HCT116 (cell line): ENCODE measurements around the gene DNMT1. TPM values are rescaled to one million over a fixed set of nuclear protein-coding genes. Genes with fewer than 3 reads are reported as not detected.

Experiments
- ATAC-seq: fragments of 200-7000 bp; cut with Tn5 transposase; 2 replicates; pipeline ENCODE4 v1.9.1; 2020; ENCODE audit warnings: mild to moderate bottlenecking, moderate library complexity
- BruUV-seq: library from RNA; stranded (reverse); fragments of 400-500 nt; replicated peaks from 2 replicates; lab custom pipeline; 2021; lab: Mats Ljungman, UMichigan
- CTCF ChIA-PET: fragments of 300-600 bp; sonication (Branson Sonifier 250); formaldehyde crosslinking; loops from one replicate; lab custom pipeline; 2021; ENCODE audit warnings: antibody characterized with exemption; lab: Charles Lee
- POLR2A ChIA-PET: fragments of 300-600, 350-600 bp; sonication (Branson Sonifier 250); formaldehyde crosslinking; loops from one replicate; lab custom pipeline; 2021; ENCODE audit warnings: antibody characterized with exemption; lab: Charles Lee
- RAD21 ChIA-PET, 2 experiments: fragments of 300-600 bp; sonication (Branson Sonifier 250); formaldehyde crosslinking; loops; one replicate each; lab custom pipeline; 2023; ENCODE audit warnings: low total read pairs in 2 of 2; ENCODE audit not compliant: uncharacterized antibody in 2 of 2, unreplicated experiment in 2 of 2, low non-redundant PET in 1 of 2; lab: Charles Lee
- DNase-seq: peaks from one replicate; pipeline ENCODE4 v3.0.0-alpha.2; 2010; ENCODE audit warnings: low read depth, low spot score
- H2AFZ ChIP-seq: fragments of 200-600 bp; shearing (Covaris generic), sonication (generic); 2 replicates; pipeline ENCODE4 v1.6.1; 2017; ENCODE audit warnings: low read depth, mixed run types, mixed read lengths, antibody characterized with exemption, low read length; ENCODE audit not compliant: poor library complexity, severe bottlenecking
- H3K27ac ChIP-seq: 2 replicates; pipeline ENCODE4 v1.5.1; 2012; ENCODE audit warnings: low read depth, low read length
- H3K27me3 ChIP-seq: fragments of 200-600 bp; sonication (generic); 2 replicates; pipeline ENCODE4 v1.6.1; 2016; ENCODE audit warnings: mixed run types, low read length, mixed read lengths; ENCODE audit not compliant: insufficient read depth
- H3K36me3 ChIP-seq, 2 experiments: fragments of 200-500 bp in 1 of 2; fragments of 200-600 bp in 1 of 2; sonication (Bioruptor generic) in 1 of 2; sonication (generic) in 1 of 2; 2 replicates each; pipeline versions ENCODE4 v1.5.1 to v1.6.1; 2014 to 2016; ENCODE audit warnings: low read length in 2 of 2, inconsistent platforms in 1 of 2, mixed read lengths in 1 of 2, mixed run types in 1 of 2; ENCODE audit not compliant: insufficient read depth in 2 of 2, control insufficient read depth in 1 of 2
- H3K4me1 ChIP-seq, 2 experiments: fragments of 200-600 bp in 1 of 2; sonication (generic) in 1 of 2; 2 replicates each; pipeline versions ENCODE4 v1.5.1 to v1.6.1; 2012 to 2017; ENCODE audit warnings: low read length in 2 of 2, inconsistent platforms in 1 of 2, mild to moderate bottlenecking in 1 of 2, mixed read lengths in 1 of 2, mixed run types in 1 of 2, moderate library complexity in 1 of 2; ENCODE audit not compliant: insufficient read depth in 2 of 2, control insufficient read depth in 1 of 2
- H3K4me2 ChIP-seq: fragments of 200-600 bp; sonication (generic); 2 replicates; pipeline ENCODE4 v1.6.1; 2017; ENCODE audit warnings: mixed run types, low read length, mixed read lengths
- H3K4me3 ChIP-seq, 2 experiments: fragments of 200-600 bp in 1 of 2; sonication (generic) in 1 of 2; replicated peaks in 1 of 2; 2 replicates each; pipeline ENCODE4 v1.5.1; 2011 to 2016; ENCODE audit warnings: low read length in 2 of 2, control low read depth in 1 of 2, low read depth in 1 of 2, mild to moderate bottlenecking in 1 of 2, mixed read lengths in 1 of 2, mixed run types in 1 of 2
- H3K79me2 ChIP-seq: fragments of 200-600 bp; sonication (generic); 2 replicates; pipeline ENCODE4 v1.6.1; 2017; ENCODE audit warnings: mild to moderate bottlenecking, mixed run types, low read length, moderate library complexity, mixed read lengths; ENCODE audit not compliant: insufficient read depth
- H3K9ac ChIP-seq: fragments of 200-600 bp; sonication (generic); 2 replicates; pipeline ENCODE4 v1.6.1; 2016; ENCODE audit warnings: low read length, mixed read lengths
- H3K9me2 ChIP-seq: fragments of 200-600 bp; sonication (generic), shearing (Covaris generic); 2 replicates; pipeline ENCODE4 v1.6.1; 2017; ENCODE audit warnings: mixed run types, mild to moderate bottlenecking, moderate library complexity; ENCODE audit not compliant: insufficient read depth
- H3K9me3 ChIP-seq, 2 experiments: fragments of 200-500 bp in 1 of 2; fragments of 200-600 bp in 1 of 2; sonication (Bioruptor generic) in 1 of 2; sonication (generic) in 1 of 2; 2 replicates each; pipeline ENCODE4 v1.6.1; 2014 to 2017; ENCODE audit warnings: low read length in 2 of 2, mixed read lengths in 2 of 2, inconsistent platforms in 1 of 2, low read depth in 1 of 2, mild to moderate bottlenecking in 1 of 2, mixed run types in 1 of 2, moderate library complexity in 1 of 2; ENCODE audit not compliant: control insufficient read depth in 1 of 2, insufficient read depth in 1 of 2
- H4K20me1 ChIP-seq: fragments of 200-600 bp; sonication (generic), shearing (Covaris generic); 2 replicates; pipeline ENCODE4 v1.6.1; 2017; ENCODE audit warnings: mixed run types, mild to moderate bottlenecking, moderate library complexity; ENCODE audit not compliant: insufficient read depth
- EGR1 ChIP-seq: IDR thresholded peaks from 2 replicates; pipeline ENCODE4 v1.6.1; 2012; ENCODE audit warnings: low read depth
- EZH2 ChIP-seq: fragments of 200-600 bp; sonication (generic); IDR thresholded peaks from 2 replicates; pipeline ENCODE4 v1.6.1; 2017; ENCODE audit warnings: antibody characterized with exemption, mixed run types
- JUND ChIP-seq: IDR thresholded peaks from 2 replicates; pipeline ENCODE4 v1.6.1; 2012
- POLR2AphosphoS5 ChIP-seq: IDR thresholded peaks from 2 replicates; pipeline ENCODE4 v1.6.1; 2011; ENCODE audit warnings: mild to moderate bottlenecking, low read depth, low read length, moderate library complexity
- YY1 ChIP-seq: IDR thresholded peaks from 2 replicates; pipeline ENCODE4 v1.6.1; 2011; ENCODE audit warnings: low read length, low read depth, moderate library complexity, mild to moderate bottlenecking; ENCODE audit not compliant: insufficient replicate concordance; ENCODE audit errors: extremely low read depth
- ZFX ChIP-seq: fragments of 450-650 bp; IDR thresholded peaks from 2 replicates; pipeline ENCODE4 v1.6.1; 2017
- intact Hi-C: fragments of 100-400 bp; cut with micrococcal nuclease; formaldehyde crosslinking; loops from 2 replicates; pipeline ENCODE4 v1.10.0; 2022
- total RNA-seq: library from RNA; stranded (reverse); gene quantifications from one replicate; pipeline ENCODE4 v1.2.1, GENCODE V29; 2021; ENCODE audit not compliant: unreplicated experiment
- TF ChIP-seq, protein P1 (sequence below): IDR thresholded peaks from 2 replicates; pipeline ENCODE4 v1.6.1; 2011; ENCODE audit warnings: mild to moderate bottlenecking, low read length, moderate library complexity; ENCODE audit not compliant: insufficient replicate concordance; ENCODE audit errors: extremely low read depth
- TF ChIP-seq, protein P2 (sequence below): IDR thresholded peaks from 2 replicates; pipeline ENCODE4 v1.6.1; 2012; ENCODE audit warnings: low read depth

DNMT1 gene
- total RNA-seq, 1 experiment from 2014 or later = 235 TPM

DNA sequence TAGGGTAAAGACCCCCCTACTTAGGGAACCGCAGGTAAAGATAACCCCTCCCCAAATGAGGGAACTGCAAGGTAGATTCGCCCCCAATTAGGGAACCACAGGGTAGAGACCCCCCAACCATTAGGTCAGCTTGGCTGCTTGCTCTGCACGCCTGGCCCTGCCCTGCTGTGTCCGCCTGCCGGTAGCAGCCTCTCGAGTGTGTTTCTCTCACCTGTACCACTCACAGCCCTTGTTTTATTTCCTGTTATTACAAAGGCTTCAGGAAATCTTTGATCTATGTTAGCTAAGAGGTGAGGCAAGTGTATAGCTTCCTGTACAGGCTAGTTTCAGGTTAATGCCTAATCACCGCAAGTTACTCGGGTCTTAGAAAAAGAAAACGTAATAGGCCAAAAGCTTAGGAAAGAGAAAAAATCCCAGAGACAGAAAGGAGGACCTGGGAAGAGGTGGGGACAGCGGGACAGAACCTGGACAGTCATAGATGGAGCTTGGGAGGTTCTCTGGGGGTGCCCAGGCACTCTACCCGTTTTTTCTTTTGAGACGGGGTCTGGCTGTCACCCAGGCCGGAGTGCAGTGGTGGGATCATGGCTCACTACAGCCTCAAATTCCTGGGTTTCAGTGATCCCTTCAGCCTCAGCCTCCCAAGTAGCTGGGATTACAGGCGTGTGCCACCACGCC is 51.9 kb downstream of the DNMT1 start:
- CTCF ChIA-PET = no interaction called here

More for the DNA sequence above, 51.9 kb downstream of the DNMT1 start:
- Histone ChIP-seq H3K4me3 (no peak overlapping the region), H2AFZ (no peak overlapping the region), H3K79me2 (peaks cover 11% of the 10 kb centered on the region; the same call in 1 of the 2 replicates), H3K9me3 (no peaks in the 10 kb centered on the region), H3K36me3 (peaks cover 59 to 81% of the 10 kb centered on the region in 2 experiments), H3K27ac (no peak overlapping the region), H3K4me1 (no peaks in the 10 kb centered on the region), H3K9me2 (no peaks in the 10 kb centered on the region), H3K9ac (no peak overlapping the region), H3K4me2 (no peak overlapping the region), H4K20me1 (no peaks in the 10 kb centered on the region), H3K27me3 (no peaks in the 10 kb centered on the region)
- intact Hi-C loops = no loop called here
- TF ChIP-seq, protein P1, sequence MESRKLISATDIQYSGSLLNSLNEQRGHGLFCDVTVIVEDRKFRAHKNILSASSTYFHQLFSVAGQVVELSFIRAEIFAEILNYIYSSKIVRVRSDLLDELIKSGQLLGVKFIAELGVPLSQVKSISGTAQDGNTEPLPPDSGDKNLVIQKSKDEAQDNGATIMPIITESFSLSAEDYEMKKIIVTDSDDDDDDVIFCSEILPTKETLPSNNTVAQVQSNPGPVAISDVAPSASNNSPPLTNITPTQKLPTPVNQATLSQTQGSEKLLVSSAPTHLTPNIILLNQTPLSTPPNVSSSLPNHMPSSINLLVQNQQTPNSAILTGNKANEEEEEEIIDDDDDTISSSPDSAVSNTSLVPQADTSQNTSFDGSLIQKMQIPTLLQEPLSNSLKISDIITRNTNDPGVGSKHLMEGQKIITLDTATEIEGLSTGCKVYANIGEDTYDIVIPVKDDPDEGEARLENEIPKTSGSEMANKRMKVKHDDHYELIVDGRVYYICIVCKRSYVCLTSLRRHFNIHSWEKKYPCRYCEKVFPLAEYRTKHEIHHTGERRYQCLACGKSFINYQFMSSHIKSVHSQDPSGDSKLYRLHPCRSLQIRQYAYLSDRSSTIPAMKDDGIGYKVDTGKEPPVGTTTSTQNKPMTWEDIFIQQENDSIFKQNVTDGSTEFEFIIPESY = no peak
- no peak for TF ChIP-seq EZH2
- TF ChIP-seq EGR1 = no peak
- no peak for TF ChIP-seq YY1
- TF ChIP-seq, protein P2, sequence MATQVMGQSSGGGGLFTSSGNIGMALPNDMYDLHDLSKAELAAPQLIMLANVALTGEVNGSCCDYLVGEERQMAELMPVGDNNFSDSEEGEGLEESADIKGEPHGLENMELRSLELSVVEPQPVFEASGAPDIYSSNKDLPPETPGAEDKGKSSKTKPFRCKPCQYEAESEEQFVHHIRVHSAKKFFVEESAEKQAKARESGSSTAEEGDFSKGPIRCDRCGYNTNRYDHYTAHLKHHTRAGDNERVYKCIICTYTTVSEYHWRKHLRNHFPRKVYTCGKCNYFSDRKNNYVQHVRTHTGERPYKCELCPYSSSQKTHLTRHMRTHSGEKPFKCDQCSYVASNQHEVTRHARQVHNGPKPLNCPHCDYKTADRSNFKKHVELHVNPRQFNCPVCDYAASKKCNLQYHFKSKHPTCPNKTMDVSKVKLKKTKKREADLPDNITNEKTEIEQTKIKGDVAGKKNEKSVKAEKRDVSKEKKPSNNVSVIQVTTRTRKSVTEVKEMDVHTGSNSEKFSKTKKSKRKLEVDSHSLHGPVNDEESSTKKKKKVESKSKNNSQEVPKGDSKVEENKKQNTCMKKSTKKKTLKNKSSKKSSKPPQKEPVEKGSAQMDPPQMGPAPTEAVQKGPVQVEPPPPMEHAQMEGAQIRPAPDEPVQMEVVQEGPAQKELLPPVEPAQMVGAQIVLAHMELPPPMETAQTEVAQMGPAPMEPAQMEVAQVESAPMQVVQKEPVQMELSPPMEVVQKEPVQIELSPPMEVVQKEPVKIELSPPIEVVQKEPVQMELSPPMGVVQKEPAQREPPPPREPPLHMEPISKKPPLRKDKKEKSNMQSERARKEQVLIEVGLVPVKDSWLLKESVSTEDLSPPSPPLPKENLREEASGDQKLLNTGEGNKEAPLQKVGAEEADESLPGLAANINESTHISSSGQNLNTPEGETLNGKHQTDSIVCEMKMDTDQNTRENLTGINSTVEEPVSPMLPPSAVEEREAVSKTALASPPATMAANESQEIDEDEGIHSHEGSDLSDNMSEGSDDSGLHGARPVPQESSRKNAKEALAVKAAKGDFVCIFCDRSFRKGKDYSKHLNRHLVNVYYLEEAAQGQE = no peak
- TF ChIP-seq ZFX = no peak
- TF ChIP-seq POLR2AphosphoS5 = no peak
- TF ChIP-seq JUND = no peak
- ATAC-seq (no peak), DNase-seq (no peak)
- ChIA-PET POLR2A (no interaction called here), RAD21 (no interaction called here)
- no TSS peak for BruUV-seq
